Left colon (tissue), 2 donors: ENCODE data around the gene SLC41A3. TPM values are rescaled to one million over a fixed set of nuclear protein-coding genes. Genes with fewer than 3 reads are reported as not detected.
"Not testable (repeated sequence)": the region's sequence is repeated elsewhere in the genome, so short reads cannot be mapped to it uniquely, and the experiment has no call there.

Experiments used
- ATAC-seq: fragments of 200-7000 bp; cut with Tn5 transposase; one replicate; pipeline ENCODE4 v1.9.1; 2020; ENCODE audit warnings: mild to moderate bottlenecking, moderate library complexity
- DNase-seq, 2 donors: peaks; one replicate each; pipeline ENCODE4 v3.0.0-alpha.2; 2020
- intact Hi-C, 2 donors: fragments of 100-400 bp; cut with DNase I in 1 of 2; cut with micrococcal nuclease in 1 of 2; formaldehyde crosslinking; loops; one replicate each; pipeline versions ENCODE4 v1.11.2 to v1.14.0; 2022; cut with DNase I, micrococcal nuclease
- total RNA-seq, 2 donors: library from RNA; stranded (reverse); fragmentation: NEBNext Ultra II Directional; extraction: Animal tissue kit (Norgen Biotek cat#: 25700); gene quantifications; one replicate each; pipeline ENCODE4 v1.2.1, GENCODE V29; 2021
- donor health status: DM: no; HTN: no; CAD: no.
- donor health status: DM: yes; HTN: yes; CAD: no.

The SLC41A3 gene
- total RNA-seq, 2 donors from 2014 or later, result 31.3 to 31.4 TPM

DNA sequence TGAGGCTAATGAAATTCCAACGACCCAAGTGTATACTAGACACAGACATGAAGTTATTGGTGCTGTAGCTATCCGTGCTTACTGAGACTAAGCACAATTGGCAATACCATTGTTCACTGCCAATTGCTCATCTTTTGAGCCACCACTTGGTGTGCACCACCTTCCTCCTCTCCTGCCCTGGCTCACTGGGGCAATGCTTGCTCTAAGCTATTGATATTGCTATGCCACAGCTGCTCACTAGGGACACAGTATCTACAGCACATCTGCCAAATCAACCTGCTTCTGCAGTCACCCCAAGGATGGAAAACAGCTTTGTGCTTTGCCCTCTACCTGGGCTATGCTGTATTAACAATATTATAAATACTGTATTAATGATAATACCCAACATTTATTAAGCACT lies 99.0 kb downstream of the SLC41A3 start:
- intact Hi-C loops, DNase-seq, ATAC-seq: not testable (repeated sequence)

GRCh38 chr3:125977104-125977503 lies 106.8 kb downstream of the SLC41A3 start:
- intact Hi-C loops, ATAC-seq, DNase-seq: not testable (repeated sequence)

DNA sequence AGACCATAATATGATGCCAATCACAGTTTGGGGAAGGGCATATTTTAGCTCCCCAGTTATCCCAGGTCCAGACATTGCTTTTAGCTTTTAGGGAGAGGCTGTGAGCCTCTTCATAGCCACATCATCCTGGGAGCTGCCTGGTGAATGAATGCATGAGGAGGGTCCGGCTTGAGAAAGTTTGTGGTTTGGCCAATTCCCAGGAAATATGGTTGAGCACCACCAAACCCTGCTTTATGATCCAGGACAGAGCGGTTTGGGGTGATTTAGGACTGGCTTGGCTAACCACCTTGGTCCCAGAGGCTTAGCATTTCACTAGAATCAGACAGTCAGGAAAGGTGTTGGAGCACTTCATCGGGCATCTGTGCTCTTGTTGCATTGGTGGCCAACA lies 107.9 kb downstream of the SLC41A3 start:
- DNase-seq, intact Hi-C loops, ATAC-seq: not testable (repeated sequence)

- ATAC-seq, intact Hi-C loops, DNase-seq: not testable (repeated sequence)
Observed at GRCh38 chr3:125975245-125976002, 108.5 kb downstream of the SLC41A3 start.

DNA sequence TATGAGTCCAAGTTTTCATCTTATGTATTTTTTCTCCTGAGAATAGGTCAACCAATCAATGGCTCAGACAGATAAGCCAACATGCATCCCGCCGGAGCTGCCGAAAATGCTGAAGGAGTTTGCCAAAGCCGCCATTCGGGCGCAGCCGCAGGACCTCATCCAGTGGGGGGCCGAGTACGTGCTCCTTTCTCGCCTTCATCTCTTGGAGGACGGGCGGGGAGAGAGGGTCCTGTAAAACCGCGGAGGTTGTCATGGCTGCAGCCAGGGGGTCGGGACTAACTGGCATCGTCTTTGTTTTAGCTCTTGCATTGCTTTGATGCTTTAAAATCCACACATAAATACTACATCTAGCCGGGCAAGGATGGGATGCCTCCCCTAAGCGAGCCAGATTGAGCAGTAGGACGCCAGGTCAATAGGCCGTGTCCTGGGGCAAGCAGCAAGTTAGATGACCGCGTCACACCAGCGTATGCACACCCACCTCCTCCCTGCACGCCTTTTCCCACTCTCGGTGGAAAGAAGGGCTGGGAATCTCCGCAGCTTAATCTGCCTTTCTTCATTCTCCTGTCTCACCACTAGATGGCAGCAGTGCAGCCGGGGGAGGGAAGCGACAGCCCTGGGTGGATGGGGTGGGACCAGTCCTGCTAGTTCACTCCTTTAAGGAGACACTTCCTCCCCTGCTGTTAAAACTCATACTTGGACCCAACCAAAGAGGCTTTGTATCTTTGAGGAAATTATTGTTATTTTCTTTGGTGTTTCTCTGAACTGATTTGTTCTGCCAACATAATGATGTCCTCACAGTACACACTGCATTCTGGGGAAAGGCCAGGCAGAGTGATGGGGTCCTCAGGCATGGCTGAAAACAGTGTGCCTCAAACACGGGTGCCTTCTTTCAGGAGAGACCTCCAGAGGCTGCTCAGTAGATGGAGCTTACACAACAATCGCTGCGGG lies 111.7 kb downstream of the SLC41A3 start:
- ATAC-seq, result peak; percentile 69
- DNase-seq, intact Hi-C loops: not testable (repeated sequence)

GRCh38 chr3:125968701-125969592 lies 115.0 kb downstream of the SLC41A3 start, which contains the start of gene ROPN1B:
Gene ROPN1B (plus strand): TSS chr3:125969178. CDS start chr3:125972055, 2,877 bp downstream.
- intact Hi-C loops, DNase-seq: not testable (repeated sequence)
- ATAC-seq, result peak; percentile 84

- ATAC-seq, DNase-seq, intact Hi-C loops: not testable (repeated sequence)
Observed at GRCh38 chr3:125968121-125968520, 115.8 kb downstream of the SLC41A3 start.

DNA sequence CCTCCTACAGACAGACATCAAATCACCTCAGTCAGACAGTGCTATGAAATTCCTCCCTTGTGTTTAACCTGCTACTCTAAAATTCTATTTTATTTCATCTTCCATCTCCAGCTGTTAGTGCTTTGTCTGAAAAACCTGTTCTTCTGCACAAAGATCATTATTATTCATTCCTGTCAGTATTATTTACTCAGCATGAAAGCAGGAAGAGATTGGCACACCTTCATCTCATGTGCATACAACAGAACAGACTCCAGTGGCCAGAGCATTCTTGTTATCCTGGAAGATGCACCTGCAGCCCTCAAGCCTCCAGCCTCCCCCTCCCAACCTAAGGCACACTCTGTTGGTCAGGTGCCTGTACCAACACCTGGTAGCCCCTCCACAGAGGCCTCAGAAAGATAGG lies 116.8 kb downstream of the SLC41A3 start:
- no peak for DNase-seq
- no peak for ATAC-seq

GRCh38 chr3:125965505-125965904 lies 118.4 kb downstream of the SLC41A3 start:
- ATAC-seq (no peak), DNase-seq (no peak)
- intact Hi-C loops, result no loop called here

More for the DNA sequence above, 116.8 kb downstream of the SLC41A3 start:
- intact Hi-C loops, result no loop called here

GRCh38 chr3:125963834-125964233 lies 120.1 kb downstream of the SLC41A3 start:
- ATAC-seq, DNase-seq, intact Hi-C loops: not testable (repeated sequence)

DNA sequence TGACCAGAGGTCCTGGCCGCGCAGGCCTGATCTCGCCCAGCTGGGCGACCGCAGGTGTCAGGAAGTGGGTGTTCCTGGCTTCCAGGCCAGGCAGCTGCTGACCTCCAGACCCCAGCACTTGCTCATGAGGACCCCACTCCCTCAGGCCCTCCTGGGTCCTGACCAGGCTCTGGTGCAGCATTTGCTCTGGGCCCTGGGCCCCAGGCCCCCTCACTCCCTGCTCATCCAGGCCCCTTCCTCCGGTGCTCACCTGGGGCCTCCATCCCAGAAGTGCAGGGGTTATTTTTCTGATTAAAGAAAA lies 122.7 kb downstream of the SLC41A3 start:
- no peak for ATAC-seq
- no peak for DNase-seq
- intact Hi-C loops, result no loop called here

GRCh38 chr3:125960456-125961288 lies 123.3 kb downstream of the SLC41A3 start:
- no peak for ATAC-seq
- intact Hi-C loops, result no loop called here
- DNase-seq, result no peak

DNA sequence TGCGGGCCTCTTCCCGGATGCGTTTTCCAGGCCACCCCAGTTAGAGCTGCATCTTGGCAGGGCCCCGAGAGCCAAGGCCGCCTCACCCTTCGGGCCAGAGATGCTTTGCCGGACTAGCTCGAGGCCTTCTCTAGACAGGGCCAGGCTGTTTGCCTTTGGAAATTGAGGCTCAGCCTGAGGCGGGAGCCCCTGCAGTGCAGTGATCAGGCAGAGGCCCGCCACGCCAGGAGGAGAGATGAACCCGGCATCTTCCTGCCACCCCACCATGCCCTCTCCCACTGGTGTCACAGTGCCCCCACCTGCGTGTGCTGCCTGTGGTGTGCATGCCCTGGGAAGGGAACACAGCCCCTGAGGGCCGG lies 123.9 kb downstream of the SLC41A3 start:
- intact Hi-C loops, result no loop called here
- ATAC-seq (no peak), DNase-seq (no peak)

- ATAC-seq (no peak), DNase-seq (no peak)
- intact Hi-C loops, result no loop called here
Observed at GRCh38 chr3:125959317-125960065, 124.4 kb downstream of the SLC41A3 start.

GRCh38 chr3:125958511-125959316 lies 125.2 kb downstream of the SLC41A3 start:
- intact Hi-C loops, result no loop called here
- ATAC-seq (no peak), DNase-seq (no peak)

GRCh38 chr3:125957674-125958510 lies 126.0 kb downstream of the SLC41A3 start:
- ATAC-seq (peak; percentile 52), DNase-seq (no peak)

More at GRCh38 chr3:125957674-125958510, 126.0 kb downstream of the SLC41A3 start:
- intact Hi-C loops, result no loop called here
